Stimulated activated CD8-positive, alpha-beta memory T cell treated with anti-CD3 and anti-CD28 coated beads, Interleukin-15, amount 100 ng/mL, for 24 hours (primary cell): ENCODE results near the gene ANAPC2.

Source experiments
- DNase-seq: peaks from one replicate; pipeline ENCODE4 v3.0.0-alpha.2; 2020; ENCODE audit warnings: low read depth

ANAPC2 gene

GRCh38 chr9:137214620-137215019 is 26.3 kb upstream of the ANAPC2 start:
- DNase-seq: no peak

- no peak for DNase-seq
These were observed 25.1 kb upstream of the ANAPC2 start for GRCh38 chr9:137213160-137214060.

- no peak for DNase-seq
These were observed 24.2 kb upstream of the ANAPC2 start for GRCh38 chr9:137212520-137212919.

- no peak for DNase-seq
These were observed 23.2 kb upstream of the ANAPC2 start for GRCh38 chr9:137211532-137211931.

- no peak for DNase-seq
These were observed 18.2 kb upstream of the ANAPC2 start for GRCh38 chr9:137206602-137207001.

- peak; percentile 96 for DNase-seq
These were observed 17.0 kb upstream of the ANAPC2 start, which contains the start of the genes NDOR1 and TMEM203 for GRCh38 chr9:137205126-137206069. Gene NDOR1 (plus strand): TSS chr9:137205700. CDS start chr9:137205778, 78 bp downstream. Gene TMEM203 (minus strand): TSS chr9:137205648. CDS start chr9:137205414, 234 bp downstream.

GRCh38 chr9:137204731-137205125 is 16.4 kb upstream of the ANAPC2 start:
- no peak for DNase-seq

GRCh38 chr9:137202966-137203365 is 14.6 kb upstream of the ANAPC2 start:
- no peak for DNase-seq

GRCh38 chr9:137201205-137201868 is 13.0 kb upstream of the ANAPC2 start:
- DNase-seq: no peak

- DNase-seq: peak; percentile 87
These were observed 12.2 kb upstream of the ANAPC2 start, which contains the start of gene TPRN for GRCh38 chr9:137200311-137201204. Gene TPRN (minus strand): TSS chr9:137200741. CDS start chr9:137200711, 30 bp downstream.

GRCh38 chr9:137199411-137200121 is 11.2 kb upstream of the ANAPC2 start:
- no peak for DNase-seq

GRCh38 chr9:137198902-137199283 is 10.5 kb upstream of the ANAPC2 start:
- DNase-seq: no peak

- DNase-seq: no peak
These were observed 9.9 kb upstream of the ANAPC2 start for GRCh38 chr9:137198051-137198901.

- no peak for DNase-seq
These were observed 7.3 kb upstream of the ANAPC2 start for GRCh38 chr9:137195525-137196220.

- DNase-seq: no peak
These were observed 6.5 kb upstream of the ANAPC2 start for GRCh38 chr9:137194909-137195308.

GRCh38 chr9:137194388-137194787 is 6.0 kb upstream of the ANAPC2 start:
- DNase-seq: no peak

- DNase-seq: no peak
These were observed 5.4 kb upstream of the ANAPC2 start for GRCh38 chr9:137193771-137194170.

GRCh38 chr9:137192859-137193258 is 4.5 kb upstream of the ANAPC2 start:
- no peak for DNase-seq

- no peak for DNase-seq
These were observed 4.1 kb upstream of the ANAPC2 start for GRCh38 chr9:137192448-137192780.
